Measurements from ENCODE around the gene RAB1B.

GRCh38 chr11:66230156-66230555, 38.3 kb upstream of the RAB1B start:
- TF ChIP-seq POLR2A (IDR thresholded peaks at IDR 0.05) (no peak), CTCF (IDR thresholded peaks at IDR 0.05) (no peak), POLR2AphosphoS5 (IDR thresholded peaks at IDR 0.05) (no peak)

Data from breast epithelium (tissue), 3 donors.